ENCODE results near the gene TSPO.
"Not testable (repeated sequence)": the region's sequence is repeated elsewhere in the genome, so short reads cannot be mapped to it uniquely, and the experiment has no call there.

TSPO gene

DNA sequence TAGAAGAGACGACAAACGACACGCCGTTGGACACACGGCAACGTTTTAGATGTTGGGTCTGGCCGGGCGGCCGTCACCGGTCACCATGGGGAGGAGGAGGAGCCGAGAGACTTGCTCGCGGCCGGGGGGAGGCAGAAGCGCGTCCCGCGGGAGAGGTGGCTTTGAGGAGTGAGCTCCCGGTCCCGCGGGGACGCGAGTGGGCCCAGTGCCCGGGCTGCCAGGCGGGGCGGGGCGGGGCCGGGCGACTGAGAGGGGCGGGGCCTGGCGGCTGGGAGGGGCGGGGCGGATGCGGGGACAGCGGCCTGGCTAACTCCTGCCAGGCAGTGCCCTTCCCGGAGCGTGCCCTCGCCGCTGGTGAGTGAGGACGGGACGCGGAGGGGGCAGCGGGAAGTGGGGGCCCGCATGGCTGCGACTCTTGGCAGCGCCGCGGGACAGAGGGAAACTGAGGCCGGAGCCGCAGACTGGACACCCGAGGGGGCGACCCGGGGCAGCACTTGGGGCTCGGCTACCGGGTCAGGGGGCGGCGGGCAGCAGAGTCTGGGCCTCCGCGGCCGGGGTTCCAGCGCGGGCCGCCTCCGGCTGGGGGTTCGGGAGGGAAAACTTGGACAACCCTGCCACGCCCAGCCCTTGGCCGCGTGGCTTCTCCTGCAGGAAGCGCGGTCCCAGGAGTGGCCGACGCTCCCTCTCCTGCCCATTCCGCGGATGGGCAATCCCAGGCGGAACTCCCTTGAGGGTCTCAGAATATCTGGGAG, at the start of gene TSPO:
Gene TSPO (plus strand): TSS at position 309 of the 752 bp plus-strand sequence. CDS start 7,680 bp downstream, outside the sequence.
- Mint-ChIP-seq H3K27ac (peak within 1 kb of the TSS; percentile 93), H3K9me3 (no peaks in the 10 kb centered on the region), H3K4me3 (peak within 1 kb of the TSS; percentile 97), H3K27me3 (ENCODE audit: low read depth) (no peaks in the 10 kb centered on the region), H3K36me3 (ENCODE audit: low read depth) (no peaks in the 10 kb centered on the region), H3K4me1 (ENCODE audit: low read depth) (peaks cover 22% of the 10 kb centered on the region)
- peak; percentile 53 for DNase-seq (ENCODE audit: low spot score)

DNA sequence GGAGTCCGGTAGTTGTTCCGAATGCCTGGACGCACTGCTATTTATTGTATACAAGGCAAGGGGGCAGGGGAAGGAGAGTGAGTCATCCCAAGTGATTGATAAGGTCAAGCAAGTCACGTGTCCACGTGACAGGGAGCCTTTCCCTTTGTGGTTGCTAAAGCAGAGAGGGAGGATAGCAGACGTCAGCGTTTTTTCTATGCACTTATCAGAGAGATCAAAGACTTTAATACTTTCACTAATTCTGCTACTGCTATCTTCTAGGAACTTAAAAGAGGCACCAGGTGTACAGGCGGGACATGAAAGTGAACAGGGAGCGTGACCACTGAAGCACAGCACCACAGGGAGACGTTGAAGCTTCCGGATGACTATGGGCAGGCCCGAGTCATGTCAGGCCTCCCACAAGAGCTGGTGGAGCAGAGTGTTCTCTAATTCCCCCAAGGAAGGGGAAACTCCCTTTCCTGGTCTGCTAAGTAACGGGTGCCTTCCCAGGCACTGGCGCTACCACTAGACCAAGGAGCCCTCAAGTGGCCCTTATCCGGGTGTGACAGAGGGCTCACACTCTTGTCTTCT, 47.2 kb upstream of the TSPO start:
- H3K27me3 Mint-ChIP-seq (ENCODE audit: low read depth); H3K9me3 Mint-ChIP-seq; H3K36me3 Mint-ChIP-seq (ENCODE audit: low read depth): not testable (repeated sequence)
- Mint-ChIP-seq H3K4me1 (ENCODE audit: low read depth) (peaks cover 16% of the 10 kb centered on the region), H3K27ac (peak overlapping the region; percentile 6), H3K4me3 (peak overlapping the region; percentile 0)
- DNase-seq (ENCODE audit: low spot score): peak; percentile 48

DNA sequence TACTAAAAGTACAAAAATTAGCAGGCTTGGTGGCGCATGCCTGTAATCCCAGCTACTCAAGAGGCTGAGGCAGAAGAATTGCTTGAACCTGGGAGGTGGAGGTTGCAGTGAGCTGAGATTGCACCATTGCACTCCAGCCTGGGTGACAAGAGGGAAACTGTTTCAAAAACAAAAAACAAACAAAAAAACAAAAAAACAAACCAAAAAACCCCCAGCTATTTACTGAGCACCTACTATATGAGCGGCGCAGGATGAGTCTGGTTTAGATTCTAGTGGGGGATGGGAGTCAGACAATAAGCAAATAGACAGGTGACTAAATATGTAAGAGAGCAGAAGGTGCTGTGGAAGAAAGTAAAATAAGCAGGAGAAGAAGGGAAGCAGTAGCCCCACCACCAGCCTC, 46.4 kb upstream of the TSPO start:
- H3K27ac Mint-ChIP-seq; H3K9me3 Mint-ChIP-seq; DNase-seq (ENCODE audit: low spot score); H3K4me3 Mint-ChIP-seq; H3K36me3 Mint-ChIP-seq (ENCODE audit: low read depth): not testable (repeated sequence)
- Mint-ChIP-seq H3K27me3 (ENCODE audit: low read depth) (peaks cover 15% of the 10 kb centered on the region), H3K4me1 (ENCODE audit: low read depth) (peaks cover 16% of the 10 kb centered on the region)

DNA sequence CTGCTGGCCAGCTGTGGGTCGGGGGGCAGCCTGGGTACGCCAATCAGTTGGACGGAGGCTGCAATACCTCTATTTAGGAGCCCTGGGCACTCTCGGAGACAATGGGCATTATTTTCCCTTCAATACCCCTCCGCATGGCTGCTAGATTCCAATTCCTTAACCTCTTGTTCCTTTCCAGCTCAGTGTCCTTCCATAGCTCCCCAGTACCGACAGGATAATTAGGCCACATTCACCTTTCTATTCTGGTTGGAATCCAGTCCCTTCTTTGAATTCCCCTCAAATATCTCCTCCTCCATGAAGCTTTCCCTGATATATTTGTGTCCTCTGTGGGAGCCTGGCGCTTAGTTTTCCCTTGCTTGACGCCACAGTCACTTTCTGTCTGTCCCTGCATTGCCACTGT, 45.1 kb upstream of the TSPO start:
- no peak for DNase-seq (ENCODE audit: low spot score)
- H3K36me3 Mint-ChIP-seq (ENCODE audit: low read depth): no peaks in the 10 kb centered on the region
- H3K4me1 Mint-ChIP-seq (ENCODE audit: low read depth): peaks cover 16% of the 10 kb centered on the region
- no peak overlapping the region for H3K27ac Mint-ChIP-seq
- peaks cover 18% of the 10 kb centered on the region for H3K27me3 Mint-ChIP-seq (ENCODE audit: low read depth)
- H3K4me3 Mint-ChIP-seq: no peak overlapping the region
- H3K9me3 Mint-ChIP-seq: no peaks in the 10 kb centered on the region

DNA sequence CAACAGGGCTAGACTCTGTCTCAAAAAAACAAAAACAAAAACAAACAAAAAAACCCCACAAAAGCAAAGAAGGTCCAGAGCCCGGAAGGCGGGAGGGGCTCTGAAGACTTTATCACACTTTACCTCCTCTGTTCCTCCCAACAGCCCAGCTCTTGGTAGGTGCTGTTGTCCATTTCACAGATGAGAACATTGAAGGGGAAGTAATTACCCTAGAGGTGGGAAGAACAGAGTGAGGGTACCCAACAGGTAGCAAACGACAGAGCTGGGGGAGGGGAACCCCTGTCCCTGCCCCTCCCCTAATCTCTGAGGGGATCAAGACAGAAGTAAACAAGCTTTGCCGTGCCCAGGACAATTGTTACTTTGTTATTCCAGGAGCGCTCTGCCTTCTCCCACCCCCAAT, 41.8 kb upstream of the TSPO start:
- H3K4me1 Mint-ChIP-seq (ENCODE audit: low read depth): peaks cover 9% of the 10 kb centered on the region
- H3K27ac Mint-ChIP-seq: no peak overlapping the region
- H3K27me3 Mint-ChIP-seq (ENCODE audit: low read depth): peaks cover 35% of the 10 kb centered on the region
- no peaks in the 10 kb centered on the region for H3K36me3 Mint-ChIP-seq (ENCODE audit: low read depth)
- DNase-seq (ENCODE audit: low spot score): no peak
- no peaks in the 10 kb centered on the region for H3K9me3 Mint-ChIP-seq
- peak overlapping the region; percentile 26 for H3K4me3 Mint-ChIP-seq

DNA sequence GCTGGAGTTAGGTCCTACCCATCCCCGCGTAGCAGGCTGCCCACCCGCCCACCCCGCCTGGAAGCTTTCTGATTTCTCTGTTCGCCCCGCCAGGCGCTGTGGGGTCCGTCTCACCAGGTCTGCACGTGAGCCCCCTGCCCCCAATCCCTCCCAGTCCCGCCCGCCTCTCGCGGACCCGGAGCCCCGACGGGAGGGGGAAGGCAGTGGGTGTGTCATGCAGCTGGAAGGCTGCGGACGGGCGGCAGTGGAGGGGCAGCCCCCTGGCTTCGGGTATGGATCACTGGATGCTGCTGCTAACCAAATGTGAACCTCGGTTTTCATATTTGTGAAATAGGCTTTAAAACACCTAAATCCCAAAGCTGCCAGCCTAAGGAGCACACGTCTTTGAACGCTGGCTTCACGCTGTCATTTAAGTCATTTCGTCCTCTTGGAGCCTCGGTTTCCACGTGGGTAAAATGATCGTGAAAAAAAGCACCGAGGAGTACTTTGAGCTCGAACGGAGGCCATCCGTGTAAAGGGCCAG, 41.4 kb upstream of the TSPO start:
- peaks cover 35% of the 10 kb centered on the region for H3K27me3 Mint-ChIP-seq (ENCODE audit: low read depth)
- peaks cover 6% of the 10 kb centered on the region for H3K4me1 Mint-ChIP-seq (ENCODE audit: low read depth)
- no peak overlapping the region for H3K27ac Mint-ChIP-seq
- peak overlapping the region; percentile 73 for H3K4me3 Mint-ChIP-seq
- no peaks in the 10 kb centered on the region for H3K36me3 Mint-ChIP-seq (ENCODE audit: low read depth)
- no peak for DNase-seq (ENCODE audit: low spot score)
- H3K9me3 Mint-ChIP-seq: no peaks in the 10 kb centered on the region

DNA sequence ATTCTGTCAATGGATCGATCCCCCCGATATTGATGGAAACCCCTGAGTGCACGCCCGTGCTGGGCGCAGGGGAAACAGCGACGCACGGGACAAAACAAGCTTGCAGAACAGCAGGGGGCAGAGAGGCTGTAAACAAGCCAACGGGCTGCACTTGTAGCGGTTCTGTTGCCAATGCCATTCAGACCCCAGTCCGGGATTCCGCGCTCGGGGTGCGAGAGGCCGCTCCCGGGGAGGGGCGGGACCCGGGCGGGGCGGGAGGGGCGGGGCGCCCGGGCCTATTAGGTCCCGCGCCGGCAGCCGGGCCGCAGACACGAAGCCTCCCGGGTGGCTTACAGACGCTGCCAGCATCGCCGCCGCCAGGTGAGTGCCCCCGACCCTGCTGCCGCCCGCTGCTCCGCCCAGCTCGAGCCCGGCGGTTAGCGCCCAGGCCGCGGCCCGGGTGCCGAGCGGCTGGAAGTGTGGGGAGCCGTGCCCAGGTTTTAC, 40.9 kb upstream of the TSPO start, which contains the start of gene BIK:
Gene BIK (plus strand): TSS at position 307 of the 483 bp plus-strand sequence. CDS start 13,273 bp downstream, outside the sequence.
- Mint-ChIP-seq H3K36me3 (ENCODE audit: low read depth) (no peaks in the 10 kb centered on the region), H3K4me3 (peak within 1 kb of the TSS; percentile 73), H3K27ac (no peak within 1 kb of the TSS), H3K4me1 (ENCODE audit: low read depth) (peaks cover 5% of the 10 kb centered on the region), H3K9me3 (no peaks in the 10 kb centered on the region), H3K27me3 (ENCODE audit: low read depth) (peaks cover 35% of the 10 kb centered on the region)
- DNase-seq (ENCODE audit: low spot score): peak; percentile 25

DNA sequence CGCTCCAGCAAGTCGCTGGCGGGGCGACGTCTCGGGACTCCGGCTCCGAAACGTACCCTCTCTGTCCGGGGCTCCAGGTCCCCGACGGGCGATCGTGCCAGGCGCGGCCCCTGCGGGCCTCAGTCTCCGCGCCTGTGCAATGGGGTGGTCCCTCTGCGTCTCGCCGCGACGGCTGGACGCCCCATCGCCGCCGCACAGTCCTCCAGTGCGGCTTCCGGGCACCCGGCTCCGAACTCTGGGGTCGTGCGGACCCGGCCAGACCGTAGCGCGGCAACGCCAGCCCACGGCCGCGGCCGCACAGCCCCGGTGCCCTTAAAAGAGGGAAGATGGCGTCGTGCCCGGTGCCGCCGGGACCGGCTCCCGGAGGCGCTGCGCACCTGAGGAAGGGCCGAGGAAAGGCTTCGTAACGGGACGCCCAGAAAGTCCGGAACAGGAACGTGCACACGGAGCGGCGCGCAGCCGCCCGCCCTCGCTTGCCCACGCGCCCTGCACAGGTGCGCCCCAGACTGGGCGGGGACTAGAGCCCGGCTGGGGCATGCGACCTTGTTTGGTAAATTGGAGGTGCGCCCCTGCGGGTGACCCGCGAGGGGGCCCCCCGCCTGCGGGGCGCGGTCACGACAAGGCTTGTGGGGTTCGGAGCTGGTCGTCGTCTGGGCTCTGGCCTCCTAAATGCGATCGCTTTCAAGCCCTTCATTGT, 40.3 kb upstream of the TSPO start:
- peak; percentile 19 for DNase-seq (ENCODE audit: low spot score)
- Mint-ChIP-seq H3K4me3 (peak overlapping the region; percentile 64), H3K27me3 (ENCODE audit: low read depth) (peaks cover 35% of the 10 kb centered on the region)

DNA sequence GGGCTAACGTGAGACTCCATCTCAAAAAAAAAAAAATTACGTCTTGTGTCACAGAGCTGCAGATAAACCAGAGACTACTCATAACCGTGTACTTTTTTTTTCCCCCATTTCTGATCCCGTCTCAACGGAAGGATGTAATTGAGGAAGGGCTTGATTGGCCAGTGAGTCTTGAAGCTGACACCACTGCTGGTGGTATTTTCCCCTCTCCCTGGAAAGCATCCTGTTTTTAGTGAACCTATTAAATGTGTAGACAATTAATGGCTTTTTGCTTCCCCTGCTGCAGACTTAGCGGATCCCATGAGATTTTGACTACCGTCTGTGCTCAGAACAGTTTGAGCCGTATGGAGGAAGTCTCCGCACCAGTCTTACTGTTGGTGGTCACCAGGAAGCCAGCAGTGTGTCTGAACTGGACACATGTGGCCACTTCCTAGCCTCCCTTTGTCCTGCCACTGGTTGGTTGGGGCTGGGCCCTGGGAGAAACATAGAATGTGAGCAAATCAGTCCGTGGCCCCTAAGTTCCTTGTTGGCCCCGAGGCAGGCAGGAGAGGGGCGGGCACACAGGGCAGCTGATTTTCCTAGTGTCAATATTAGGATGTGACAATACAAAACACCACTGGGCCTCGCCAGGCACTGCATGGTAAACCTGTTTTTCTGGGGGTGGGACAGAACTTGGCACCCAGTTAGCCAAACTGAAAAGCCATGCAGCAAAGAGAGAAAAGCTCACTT, 37.7 kb upstream of the TSPO start:
- H3K27ac Mint-ChIP-seq: no peak overlapping the region
- peaks cover 5% of the 10 kb centered on the region for H3K4me1 Mint-ChIP-seq (ENCODE audit: low read depth)
- H3K27me3 Mint-ChIP-seq (ENCODE audit: low read depth): peaks cover 30% of the 10 kb centered on the region
- no peak for DNase-seq (ENCODE audit: low spot score)
- no peaks in the 10 kb centered on the region for H3K36me3 Mint-ChIP-seq (ENCODE audit: low read depth)
- no peak overlapping the region for H3K4me3 Mint-ChIP-seq
- H3K9me3 Mint-ChIP-seq: no peaks in the 10 kb centered on the region

More for the DNA sequence above, 40.3 kb upstream of the TSPO start:
- H3K4me1 Mint-ChIP-seq (ENCODE audit: low read depth): peaks cover 5% of the 10 kb centered on the region
- H3K36me3 Mint-ChIP-seq (ENCODE audit: low read depth): no peaks in the 10 kb centered on the region
- no peaks in the 10 kb centered on the region for H3K9me3 Mint-ChIP-seq
- no peak overlapping the region for H3K27ac Mint-ChIP-seq

DNA sequence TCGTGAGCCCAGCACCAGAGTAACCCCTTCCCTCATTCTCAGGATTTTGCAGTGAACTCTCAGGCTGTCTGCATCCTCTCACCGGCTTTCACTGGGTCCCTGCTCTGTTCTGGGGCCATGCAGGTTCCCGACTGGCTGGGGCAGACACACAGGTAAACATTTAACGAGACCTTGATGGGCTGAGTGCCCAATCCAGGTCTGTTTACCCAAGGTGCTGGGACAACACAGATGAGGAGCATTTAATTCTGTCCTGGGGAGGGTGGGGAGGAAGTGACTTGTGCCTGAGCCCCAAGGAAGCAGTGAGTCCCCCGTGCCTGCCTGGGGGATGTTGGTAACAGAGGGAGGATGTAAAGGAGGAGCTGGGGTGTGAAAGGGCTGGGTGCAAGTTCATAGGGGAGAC, 36.4 kb upstream of the TSPO start:
- Mint-ChIP-seq H3K9me3 (no peaks in the 10 kb centered on the region), H3K27me3 (ENCODE audit: low read depth) (peaks cover 21% of the 10 kb centered on the region), H3K36me3 (ENCODE audit: low read depth) (no peaks in the 10 kb centered on the region), H3K4me3 (no peak overlapping the region), H3K4me1 (ENCODE audit: low read depth) (peaks cover 5% of the 10 kb centered on the region), H3K27ac (no peak overlapping the region)
- DNase-seq (ENCODE audit: low spot score): no peak

DNA sequence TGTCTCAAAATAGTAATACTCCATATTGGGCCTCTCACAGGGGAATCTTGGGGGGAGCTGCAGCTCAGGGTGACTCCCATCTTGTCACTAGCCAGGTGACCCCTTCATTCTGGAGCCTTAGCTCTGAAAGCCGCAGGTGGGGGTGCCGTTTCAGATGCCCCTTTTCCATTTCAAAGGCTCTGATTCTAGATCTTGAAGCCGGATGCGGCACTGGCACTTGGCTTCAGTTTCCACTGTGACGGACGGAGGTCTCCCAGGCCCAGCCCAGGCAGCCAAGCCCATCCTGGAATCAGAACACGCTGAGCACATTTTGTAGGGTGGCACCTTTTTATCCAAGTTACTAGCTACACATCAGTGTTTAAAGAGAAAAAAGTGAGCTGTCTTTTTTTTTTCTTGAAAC, 34.4 kb upstream of the TSPO start:
- H3K36me3 Mint-ChIP-seq (ENCODE audit: low read depth): no peaks in the 10 kb centered on the region
- peaks cover 13% of the 10 kb centered on the region for H3K27me3 Mint-ChIP-seq (ENCODE audit: low read depth)
- DNase-seq (ENCODE audit: low spot score): no peak
- no peak overlapping the region for H3K27ac Mint-ChIP-seq
- H3K9me3 Mint-ChIP-seq: no peaks in the 10 kb centered on the region
- H3K4me1 Mint-ChIP-seq (ENCODE audit: low read depth): no peaks in the 10 kb centered on the region
- no peak overlapping the region for H3K4me3 Mint-ChIP-seq

DNA sequence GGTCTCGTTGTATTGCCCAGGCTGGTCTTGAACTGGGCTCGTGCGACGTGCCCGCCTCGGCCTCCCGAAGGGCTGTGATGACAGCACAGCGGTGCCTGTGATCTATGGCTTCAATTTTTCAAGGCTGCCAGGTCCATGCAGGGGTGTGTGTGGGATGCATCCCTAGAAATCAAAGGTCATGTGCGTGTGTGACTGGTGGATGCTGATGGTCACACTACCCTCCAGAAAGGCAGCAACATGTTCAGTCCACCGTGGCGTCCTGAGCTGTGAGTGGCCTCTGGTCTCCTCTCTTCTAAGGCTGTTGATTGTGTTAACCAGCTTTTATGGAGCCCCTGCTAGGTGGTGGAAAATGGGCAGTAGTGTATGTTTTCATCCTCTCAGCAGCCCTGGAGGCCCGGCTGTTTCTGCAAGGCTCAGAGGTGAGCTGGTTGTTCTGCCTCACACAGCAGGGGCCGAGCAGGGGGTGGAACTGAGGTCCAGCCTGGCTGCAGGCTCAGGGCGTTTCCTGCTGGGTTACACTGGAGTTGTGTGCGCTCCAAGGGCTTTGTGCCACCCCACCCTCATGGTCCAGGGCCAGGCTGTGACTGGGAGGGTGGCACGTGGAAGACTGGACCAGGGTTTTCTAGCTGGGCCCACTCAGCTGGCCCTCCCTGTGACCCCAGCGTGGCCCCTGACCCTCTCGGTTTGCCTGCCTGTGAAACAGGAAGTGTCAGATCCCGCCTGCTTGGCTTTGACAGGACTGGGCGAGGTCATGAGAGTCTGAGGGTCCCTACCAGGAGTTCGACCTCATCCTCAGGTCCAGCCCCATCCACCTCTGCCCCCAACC, 33.1 kb upstream of the TSPO start:
- Mint-ChIP-seq H3K36me3 (ENCODE audit: low read depth) (no peaks in the 10 kb centered on the region), H3K4me1 (ENCODE audit: low read depth) (no peaks in the 10 kb centered on the region), H3K27me3 (ENCODE audit: low read depth) (peaks cover 5% of the 10 kb centered on the region), H3K9me3 (no peaks in the 10 kb centered on the region), H3K4me3 (no peak overlapping the region), H3K27ac (no peak overlapping the region)
- no peak for DNase-seq (ENCODE audit: low spot score)

DNA sequence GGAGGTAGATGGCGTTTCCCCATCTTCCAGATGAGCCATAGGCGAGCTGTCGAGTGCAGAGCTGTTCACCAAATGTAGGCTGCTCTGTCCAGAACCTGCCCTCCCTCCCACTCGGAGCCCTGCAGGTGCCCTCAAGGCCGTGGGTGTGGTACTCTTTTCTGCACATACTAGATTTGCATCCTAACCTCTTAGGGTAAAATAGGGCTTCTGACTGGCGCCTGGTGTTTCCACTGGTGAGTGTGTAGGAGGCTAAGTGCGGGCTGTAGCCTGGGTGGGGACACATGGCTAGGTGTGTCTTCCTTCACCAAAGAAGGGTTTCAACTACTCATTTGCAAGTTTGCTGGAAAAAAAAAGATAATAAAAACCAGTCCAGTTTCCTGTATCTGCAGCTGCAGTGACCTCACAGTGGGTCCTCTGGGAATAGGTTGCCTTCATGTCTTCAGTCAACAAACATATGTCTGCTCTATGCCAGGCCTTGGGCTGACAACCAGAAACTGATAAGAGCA, 32.4 kb upstream of the TSPO start:
- no peak overlapping the region for H3K27ac Mint-ChIP-seq
- no peaks in the 10 kb centered on the region for H3K4me1 Mint-ChIP-seq (ENCODE audit: low read depth)
- H3K9me3 Mint-ChIP-seq: no peaks in the 10 kb centered on the region
- H3K36me3 Mint-ChIP-seq (ENCODE audit: low read depth): no peaks in the 10 kb centered on the region
- no peak overlapping the region for H3K4me3 Mint-ChIP-seq
- no peak for DNase-seq (ENCODE audit: low spot score)
- H3K27me3 Mint-ChIP-seq (ENCODE audit: low read depth): no peaks in the 10 kb centered on the region

All from T-helper 2 cell treated with Interferon-gamma antibody and Interleukin-4, amounts not matched to agents 5 μg/mL and 100 μg/mL, for 36 hours (primary cell).